Upper lobe of left lung (tissue), 4 donors: Measurements from ENCODE around the gene BROX.

Source experiments
- CTCF ChIP-seq, 6 experiments: fragments of 450-650 bp in 4 of 6; fragments of 200-600 bp in 2 of 6; sonication (generic) in 2 of 6; IDR thresholded peaks; one replicate each; pipeline ENCODE4 v1.5.1; 2016 to 2019; ENCODE audit warnings: antibody characterized with exemption in 6 of 6
- POLR2A ChIP-seq, 4 donors: fragments of 450-650 bp; IDR thresholded peaks; one replicate each; pipeline ENCODE4 v1.5.1; 2016 to 2017; ENCODE audit warnings: antibody characterized with exemption in 4 of 4, mild to moderate bottlenecking in 2 of 4

GRCh38 chr1:222777977-222778376 lies 65.6 kb downstream of the BROX start:
- TF ChIP-seq POLR2A (IDR thresholded peaks at IDR 0.05) = no peak
- no peak for TF ChIP-seq CTCF (IDR thresholded peaks at IDR 0.05)
